Nephron progenitor cell (in vitro differentiated cells): ENCODE data around the gene CRISPLD2.

ENCODE experiments used
- DNase-seq: peaks from one replicate; pipeline ENCODE4 v3.0.0; 2021
- H3K27ac Mint-ChIP-seq: 2 replicates; pipeline ENCODE4 v1.8.0; 2021; ENCODE audit warnings: mild to moderate bottlenecking, moderate library complexity, mixed read lengths
- H3K27me3 Mint-ChIP-seq: 2 replicates; pipeline ENCODE4 v1.8.0; 2021; ENCODE audit warnings: mild to moderate bottlenecking, low read depth, mixed read lengths; ENCODE audit not compliant: poor library complexity
- H3K36me3 Mint-ChIP-seq: 2 replicates; pipeline ENCODE4 v1.8.0; 2021; ENCODE audit warnings: low read depth, mixed read lengths
- H3K4me1 Mint-ChIP-seq: 2 replicates; pipeline ENCODE4 v1.8.0; 2021; ENCODE audit warnings: mixed read lengths
- H3K4me3 Mint-ChIP-seq: 2 replicates; pipeline ENCODE4 v1.8.0; 2021; ENCODE audit warnings: mild to moderate bottlenecking, moderate library complexity, mixed read lengths
- H3K9me3 Mint-ChIP-seq: 2 replicates; pipeline ENCODE4 v1.8.0; 2021; ENCODE audit warnings: mild to moderate bottlenecking, moderate library complexity, mixed read lengths
- TF ChIP-seq, protein P1 (sequence below): fragments of 200-600 bp; sonication (generic); IDR thresholded peaks from 2 replicates; pipeline ENCODE4 v1.5.0; 2021; ENCODE audit warnings: antibody characterized with exemption

Gene CRISPLD2

DNA sequence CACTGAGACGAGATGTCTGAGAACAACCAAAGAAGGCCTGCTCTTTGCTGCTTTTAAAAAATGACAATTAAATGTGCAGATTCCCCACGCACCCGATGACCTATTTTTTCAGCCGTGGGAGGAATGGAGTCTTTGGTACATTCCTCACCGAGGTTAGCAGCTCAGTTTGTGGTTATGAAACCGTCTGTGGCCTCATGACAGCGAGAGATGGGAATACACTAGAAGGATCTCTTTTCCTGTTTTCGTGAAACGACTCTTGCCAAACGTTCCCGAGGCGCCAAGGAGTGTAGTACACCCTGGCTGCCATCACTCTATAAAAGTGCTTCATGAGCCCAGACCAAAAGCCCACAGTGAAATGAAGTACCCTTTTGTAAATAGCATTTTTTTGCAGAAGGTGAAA, 87.8 kb downstream of the CRISPLD2 start:
- H3K36me3 Mint-ChIP-seq: no peaks in the 10 kb centered on the region
- no peak overlapping the region for H3K27ac Mint-ChIP-seq
- no peak overlapping the region for H3K4me3 Mint-ChIP-seq
- H3K27me3 Mint-ChIP-seq: peaks cover 17% of the 10 kb centered on the region
- H3K9me3 Mint-ChIP-seq: peaks cover 3% of the 10 kb centered on the region
- DNase-seq: no peak
- peaks cover 12% of the 10 kb centered on the region for H3K4me1 Mint-ChIP-seq
- TF ChIP-seq, protein P1, sequence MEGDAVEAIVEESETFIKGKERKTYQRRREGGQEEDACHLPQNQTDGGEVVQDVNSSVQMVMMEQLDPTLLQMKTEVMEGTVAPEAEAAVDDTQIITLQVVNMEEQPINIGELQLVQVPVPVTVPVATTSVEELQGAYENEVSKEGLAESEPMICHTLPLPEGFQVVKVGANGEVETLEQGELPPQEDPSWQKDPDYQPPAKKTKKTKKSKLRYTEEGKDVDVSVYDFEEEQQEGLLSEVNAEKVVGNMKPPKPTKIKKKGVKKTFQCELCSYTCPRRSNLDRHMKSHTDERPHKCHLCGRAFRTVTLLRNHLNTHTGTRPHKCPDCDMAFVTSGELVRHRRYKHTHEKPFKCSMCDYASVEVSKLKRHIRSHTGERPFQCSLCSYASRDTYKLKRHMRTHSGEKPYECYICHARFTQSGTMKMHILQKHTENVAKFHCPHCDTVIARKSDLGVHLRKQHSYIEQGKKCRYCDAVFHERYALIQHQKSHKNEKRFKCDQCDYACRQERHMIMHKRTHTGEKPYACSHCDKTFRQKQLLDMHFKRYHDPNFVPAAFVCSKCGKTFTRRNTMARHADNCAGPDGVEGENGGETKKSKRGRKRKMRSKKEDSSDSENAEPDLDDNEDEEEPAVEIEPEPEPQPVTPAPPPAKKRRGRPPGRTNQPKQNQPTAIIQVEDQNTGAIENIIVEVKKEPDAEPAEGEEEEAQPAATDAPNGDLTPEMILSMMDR: no peak

DNA sequence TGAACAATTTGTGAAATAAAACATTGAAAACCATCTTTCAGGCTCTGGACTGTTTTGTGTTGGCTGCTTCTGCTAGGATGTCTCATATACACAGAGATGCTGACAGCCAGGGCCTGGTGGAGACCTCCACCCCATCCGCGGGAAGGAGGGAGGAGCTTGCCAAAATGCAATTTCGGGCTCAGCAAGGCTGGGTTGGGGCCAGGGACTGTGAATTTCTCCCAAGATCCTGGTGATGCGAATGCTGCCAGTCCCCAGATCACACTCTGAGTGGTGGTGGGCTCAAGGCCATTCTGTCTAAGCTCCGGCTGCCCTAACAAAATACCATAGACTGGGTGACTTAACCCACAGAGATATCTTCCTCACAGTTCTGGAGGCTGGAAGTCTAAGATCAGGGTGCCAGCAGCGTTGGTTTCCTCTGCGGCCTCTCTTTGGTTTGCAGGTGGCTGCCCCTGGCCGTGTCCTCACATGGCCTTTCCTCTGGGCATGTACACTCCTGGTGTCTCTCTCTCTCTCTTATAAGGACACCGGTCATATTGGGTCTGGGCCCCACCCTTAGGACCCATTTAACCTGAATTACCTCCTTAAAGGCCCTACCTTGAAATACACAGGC, 89.8 kb downstream of the CRISPLD2 start:
- peaks cover 30% of the 10 kb centered on the region for H3K27me3 Mint-ChIP-seq
- TF ChIP-seq, protein P1: no peak
- H3K4me1 Mint-ChIP-seq: peaks cover 12% of the 10 kb centered on the region
- no peak overlapping the region for H3K27ac Mint-ChIP-seq
- no peaks in the 10 kb centered on the region for H3K9me3 Mint-ChIP-seq
- no peak for DNase-seq
- H3K4me3 Mint-ChIP-seq: no peak overlapping the region
- H3K36me3 Mint-ChIP-seq: no peaks in the 10 kb centered on the region

DNA sequence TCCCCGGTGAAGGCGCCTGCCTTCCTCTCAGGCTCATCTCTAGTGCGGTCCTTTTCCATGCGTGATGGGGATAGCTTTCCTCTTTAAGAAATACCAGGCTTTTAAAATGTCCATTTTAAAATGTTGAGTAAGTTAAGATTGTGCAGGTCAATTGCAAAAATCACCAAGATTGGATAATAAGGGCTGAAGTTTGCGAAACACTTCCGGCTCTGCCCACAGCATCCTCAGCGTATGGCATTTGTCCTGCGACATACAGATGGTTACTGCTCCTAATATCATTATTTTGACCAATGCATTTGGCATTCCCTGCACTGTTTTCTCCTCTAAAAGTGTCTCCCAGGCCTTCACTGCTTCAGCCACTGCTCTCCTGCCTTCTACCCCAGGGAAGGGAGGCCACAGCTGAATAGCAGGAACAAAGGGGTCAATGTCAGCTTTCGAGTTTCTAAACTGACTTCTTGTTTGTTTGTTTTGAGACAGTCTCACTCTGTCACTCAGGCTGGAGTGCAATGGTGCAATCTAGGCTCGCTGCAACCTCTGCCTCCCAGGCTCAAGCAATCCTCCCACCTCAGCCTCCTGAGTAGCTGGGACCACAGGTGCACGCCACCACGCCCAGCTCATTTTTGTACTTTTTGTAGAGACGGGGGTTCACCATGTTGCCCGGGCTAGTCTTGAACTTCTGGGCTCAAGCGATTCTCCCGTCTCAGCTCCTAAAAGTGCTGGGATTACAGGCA, 91.9 kb downstream of the CRISPLD2 start:
- Mint-ChIP-seq H3K4me3 (no peak overlapping the region), H3K27ac (no peak overlapping the region), H3K4me1 (peaks cover 25% of the 10 kb centered on the region), H3K27me3 (peaks cover 32% of the 10 kb centered on the region), H3K9me3 (no peaks in the 10 kb centered on the region), H3K36me3 (no peaks in the 10 kb centered on the region)
- no peak for DNase-seq
- TF ChIP-seq, protein P1: no peak

DNA sequence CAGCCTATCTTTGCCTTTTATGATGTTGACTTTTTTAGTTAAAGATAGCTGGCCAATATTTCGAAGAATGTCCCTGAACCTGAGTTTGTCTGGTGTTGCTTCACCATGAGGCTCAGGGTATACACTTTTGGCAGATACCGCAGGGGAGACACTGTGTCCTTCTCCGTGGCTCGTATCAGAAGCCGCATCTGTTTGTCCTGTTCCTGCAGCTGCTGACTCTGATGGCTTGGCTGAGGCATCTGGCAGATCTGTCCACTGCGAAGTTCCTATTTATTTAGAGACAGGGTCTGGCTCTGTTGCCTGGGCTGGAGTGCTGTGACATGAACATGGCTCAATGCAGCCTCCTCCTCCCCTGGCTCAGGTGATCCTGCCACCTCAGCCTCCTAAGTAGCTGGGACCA, 93.5 kb downstream of the CRISPLD2 start:
- Mint-ChIP-seq H3K27ac (no peak overlapping the region), H3K27me3 (peaks cover 38% of the 10 kb centered on the region), H3K4me1 (peaks cover 21% of the 10 kb centered on the region), H3K9me3 (no peaks in the 10 kb centered on the region), H3K4me3 (no peak overlapping the region), H3K36me3 (no peaks in the 10 kb centered on the region)
- DNase-seq: no peak
- TF ChIP-seq, protein P1: no peak

DNA sequence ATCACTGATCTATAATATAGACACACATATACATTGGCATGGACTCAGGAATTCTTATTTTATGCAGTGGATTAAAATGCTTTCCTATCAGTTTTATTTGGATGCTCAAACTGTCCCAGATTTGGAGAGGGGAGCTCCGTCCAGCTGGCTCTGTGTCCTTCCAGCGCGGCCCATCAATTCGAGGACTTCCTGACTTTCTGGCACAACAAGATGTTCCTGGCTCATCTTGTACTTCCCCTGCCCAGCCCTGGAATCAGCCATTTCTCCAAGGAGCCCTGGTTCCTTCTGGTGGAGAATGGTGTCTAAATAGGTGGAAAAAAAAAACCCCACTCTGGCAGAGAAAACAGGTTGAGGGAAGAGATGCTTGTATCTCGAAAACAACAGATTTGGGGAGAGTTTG, 94.5 kb downstream of the CRISPLD2 start:
- no peaks in the 10 kb centered on the region for H3K36me3 Mint-ChIP-seq
- H3K4me3 Mint-ChIP-seq: no peak overlapping the region
- peaks cover 38% of the 10 kb centered on the region for H3K27me3 Mint-ChIP-seq

More for the DNA sequence above, 94.5 kb downstream of the CRISPLD2 start:
- Mint-ChIP-seq H3K9me3 (no peaks in the 10 kb centered on the region), H3K27ac (no peak overlapping the region), H3K4me1 (peaks cover 30% of the 10 kb centered on the region)
- no peak for DNase-seq
- TF ChIP-seq, protein P1: no peak
